RWPE1 (cell line): ENCODE results near the gene PRR30.

ENCODE experiments used
- CTCF ChIA-PET: fragments of 350-600 bp; sonication (Branson Sonifier 250); formaldehyde crosslinking; extraction: SDS; loops from one replicate; lab custom pipeline; 2021; lab: Yijun Ruan, JAX
- POLR2A ChIA-PET: fragments of 400-600 bp; formaldehyde crosslinking; extraction: SDS; loops from one replicate; lab custom pipeline; 2020; ENCODE audit warnings: antibody characterized with exemption; ENCODE audit not compliant: low non-redundant PET; lab: Yijun Ruan, JAX
- DNase-seq: peaks from one replicate; pipeline ENCODE4 v3.0.0; 2012; ENCODE audit warnings: low spot score
- H3K27ac ChIP-seq: fragments of 450-650 bp; 2 replicates; pipeline ENCODE4 v1.5.1; 2017
- CTCF ChIP-seq: fragments of 450-650 bp; conservative IDR thresholded peaks from 2 replicates; pipeline ENCODE4 v1.5.1; 2017; ENCODE audit warnings: low read depth, mild to moderate bottlenecking

Gene PRR30

GRCh38 chr2:27137322-27137935, 1.8 kb downstream of the PRR30 start:
- H3K27ac ChIP-seq: no peak overlapping the region
- no peak for DNase-seq
- POLR2A ChIA-PET: no interaction called here
- TF ChIP-seq CTCF: no peak
- CTCF ChIA-PET: no interaction called here

GRCh38 chr2:27136751-27137150, 2.5 kb downstream of the PRR30 start:
- DNase-seq: no peak
- H3K27ac ChIP-seq: no peak overlapping the region
- TF ChIP-seq CTCF: no peak
- ChIA-PET CTCF (no interaction called here), POLR2A (interaction anchor here (0.6 kb wide), 1 partner anchor 98 kb away, joined by 3 read pairs; no protein-coding TSS in a partner anchor)

- peak overlapping the region; percentile 69; the same call in 1 of the 2 replicates for H3K27ac ChIP-seq
- POLR2A ChIA-PET: no interaction called here
- TF ChIP-seq CTCF: no peak
- DNase-seq: no peak
- CTCF ChIA-PET: interaction anchor here (1.4 kb wide), 1 partner anchor 12 kb away, joined by 4 read pairs; the partner anchor contains the start of gene ABHD1
Measured at GRCh38 chr2:27135478-27135955, 3.7 kb downstream of the PRR30 start.

GRCh38 chr2:27134781-27135477, 4.3 kb downstream of the PRR30 start:
- DNase-seq: no peak
- H3K27ac ChIP-seq: peak overlapping the region; percentile 69
- ChIA-PET POLR2A (interaction anchor here (0.7 kb wide), 1 partner anchor 14 kb away, joined by 3 read pairs; no protein-coding TSS in a partner anchor), CTCF (interaction anchor here (0.6 to 1.4 kb wide), 2 partner anchors 12 to 222 kb away, joined by 3 to 4 read pairs; partner anchors contain the start of gene ABHD1)
- TF ChIP-seq CTCF: no peak

GRCh38 chr2:27133905-27134780, 5.1 kb downstream of the PRR30 start, which contains the start of gene PREB:
Gene PREB, minus strand, starts transcription at chr2:27134636. Its CDS starts 215 bp downstream, at chr2:27134421.
- no peak for TF ChIP-seq CTCF
- DNase-seq: peak; percentile 97
- CTCF ChIA-PET: interaction anchor here (0.6 to 1.4 kb wide), 4 partner anchors 11 to 223 kb away, joined by 3 to 5 read pairs (median 4); partner anchors contain the start of gene ABHD1
- H3K27ac ChIP-seq: peak within 1 kb of the TSS; percentile 69
- POLR2A ChIA-PET: interaction anchor here (0.5 to 0.7 kb wide), 2 partner anchors 13 to 175 kb away, joined by 3 read pairs; no protein-coding TSS in a partner anchor
